Muscle of back (tissue), 11 donors: Measurements from ENCODE around the gene PTBP1. TPM values are rescaled to one million over a fixed set of nuclear protein-coding genes. Genes with fewer than 3 reads are reported as not detected.
"Not testable (repeated sequence)": the region's sequence is repeated elsewhere in the genome, so short reads cannot be mapped to it uniquely, and the experiment has no call there.

Source experiments
- DNase-seq, 3 donors: peaks; one replicate each; pipeline versions ENCODE4 v3.0.0 to v3.0.0-alpha.2; 2013
- polyA plus RNA-seq, 10 donors: library from polyadenylated mRNA; unstranded; fragments of 120-200 nt; gene quantifications; one replicate each; pipeline ENCODE4 v1.2.1, GENCODE V29; 2013; ENCODE audit not compliant: insufficient read length in 10 of 10

Gene PTBP1
- polyA plus RNA-seq, 10 donors = 127 to 230 (median 138) TPM

GRCh38 chr19:807627-808422 is 10.6 kb downstream of the PTBP1 start:
- no peak for DNase-seq

- DNase-seq = no peak
These were observed 11.1 kb downstream of the PTBP1 start for GRCh38 chr19:808423-808775.

- DNase-seq = no peak
These were observed 13.0 kb downstream of the PTBP1 start for GRCh38 chr19:810077-810855.

- no peak for DNase-seq
These were observed 13.7 kb downstream of the PTBP1 start for GRCh38 chr19:810883-811489.

- DNase-seq = no peak
These were observed 14.3 kb downstream of the PTBP1 start for GRCh38 chr19:811506-812048.

GRCh38 chr19:812049-812746 is 14.9 kb downstream of the PTBP1 start:
- DNase-seq = no peak

- no peak for DNase-seq
These were observed 15.5 kb downstream of the PTBP1 start for GRCh38 chr19:812747-813218.

GRCh38 chr19:813219-814151 is 16.2 kb downstream of the PTBP1 start:
- DNase-seq = no peak

GRCh38 chr19:814152-815078 is 17.2 kb downstream of the PTBP1 start:
- DNase-seq = no peak

GRCh38 chr19:815079-815774 is 18.0 kb downstream of the PTBP1 start:
- DNase-seq = no peak

GRCh38 chr19:815775-816499 is 18.7 kb downstream of the PTBP1 start:
- DNase-seq = no peak

- no peak for DNase-seq
These were observed 19.2 kb downstream of the PTBP1 start for GRCh38 chr19:816500-816857.

- not testable (repeated sequence) for DNase-seq
These were observed 23.0 kb downstream of the PTBP1 start for GRCh38 chr19:820212-820611.

GRCh38 chr19:821231-821824 is 24.1 kb downstream of the PTBP1 start:
- DNase-seq = no peak

- DNase-seq = no peak
These were observed 24.7 kb downstream of the PTBP1 start, which contains the start of gene PLPPR3 for GRCh38 chr19:821825-822503. Gene PLPPR3, minus strand, starts transcription at chr19:821955. Its CDS starts 396 bp downstream, at chr19:821559.

GRCh38 chr19:823565-824121 is 26.4 kb downstream of the PTBP1 start:
- no peak for DNase-seq

GRCh38 chr19:824885-825284 is 27.6 kb downstream of the PTBP1 start:
- DNase-seq = no peak
